OCI-LY1 (cell line): ENCODE measurements around the gene CTDNEP1.
"Not testable (repeated sequence)": the region's sequence is repeated elsewhere in the genome, so short reads cannot be mapped to it uniquely, and the experiment has no call there.

ENCODE experiments used
- CTCF ChIP-seq: fragments of 200-600 bp; sonication (generic), shearing (Covaris generic); IDR thresholded peaks from 2 replicates; pipeline ENCODE4 v1.5.1; 2017; ENCODE audit warnings: mild to moderate bottlenecking, antibody characterized with exemption, low read length, moderate library complexity, mixed read lengths
- EZH2 ChIP-seq: fragments of 200-600 bp; sonication (generic), shearing (Covaris generic); IDR thresholded peaks from 2 replicates; pipeline ENCODE4 v1.8.0; 2017; ENCODE audit warnings: borderline replicate concordance, mixed run types, mild to moderate bottlenecking, antibody characterized with exemption, low read length, moderate library complexity, mixed read lengths

DNA sequence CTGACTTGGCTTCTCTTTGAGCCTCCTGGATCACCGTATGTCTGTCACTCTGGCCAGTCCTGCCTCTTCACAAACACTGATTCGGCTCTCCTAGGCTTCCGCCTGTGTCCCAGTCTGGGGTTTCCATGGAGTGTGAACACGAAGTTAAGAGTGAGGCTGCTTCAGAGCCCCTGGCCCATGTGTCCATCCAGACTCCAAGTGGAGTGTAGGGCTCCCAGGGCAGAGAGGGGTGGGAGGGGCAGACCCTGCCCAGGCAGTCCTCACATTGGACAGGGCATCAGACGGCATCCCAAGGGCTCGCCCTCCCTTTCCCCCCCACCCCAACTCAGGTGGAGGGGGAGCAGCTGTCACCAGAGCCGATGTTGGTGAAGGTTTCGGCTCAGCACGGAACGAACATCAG, 7.7 kb downstream of the CTDNEP1 start:
- not testable (repeated sequence) for TF ChIP-seq CTCF, EZH2
